H9 (cell line): ENCODE data around the gene RPL29. TPM values are rescaled to one million over a fixed set of nuclear protein-coding genes. Genes with fewer than 3 reads are reported as not detected.

ENCODE experiments used
- DNase-seq: peaks from one replicate; pipeline ENCODE4 v3.0.0-alpha.2; 2017
- H2AFZ ChIP-seq: one replicate; pipeline ENCODE4 v1.6.1; 2013; ENCODE audit warnings: mild to moderate bottlenecking, low read length, control low read depth, moderate library complexity
- H2AK5ac ChIP-seq: 2 replicates; pipeline ENCODE4 v1.6.1; 2013; ENCODE audit warnings: low read length, control low read depth, mixed read lengths; ENCODE audit not compliant: insufficient read length
- H2BK120ac ChIP-seq: one replicate; pipeline ENCODE4 v1.6.1; 2013; ENCODE audit warnings: low read depth, mild to moderate bottlenecking, low read length, control low read depth, inconsistent platforms; ENCODE audit not compliant: poor library complexity, severe bottlenecking
- H2BK12ac ChIP-seq: 2 replicates; pipeline ENCODE4 v1.6.1; 2013; ENCODE audit warnings: low read length, control low read depth, mixed read lengths, low read depth; ENCODE audit not compliant: insufficient read length
- H2BK15ac ChIP-seq: 2 replicates; pipeline ENCODE4 v1.6.1; 2013; ENCODE audit warnings: low read depth, low read length, control low read depth
- H2BK20ac ChIP-seq: one replicate; pipeline ENCODE4 v1.6.1; 2013; ENCODE audit warnings: low read depth, mild to moderate bottlenecking, low read length, control low read depth, inconsistent platforms; ENCODE audit not compliant: poor library complexity, severe bottlenecking
- H2BK5ac ChIP-seq: 2 replicates; pipeline ENCODE4 v1.6.1; 2013; ENCODE audit warnings: low read length, control low read depth, mixed read lengths; ENCODE audit not compliant: insufficient read length
- H3K14ac ChIP-seq: 2 replicates; pipeline ENCODE4 v1.6.1; 2013; ENCODE audit warnings: low read length, control low read depth; ENCODE audit not compliant: insufficient read depth
- H3K18ac ChIP-seq: 2 replicates; pipeline ENCODE4 v1.6.1; 2013; ENCODE audit warnings: low read depth, mild to moderate bottlenecking, mixed read lengths, low read length, control low read depth; ENCODE audit not compliant: insufficient read length
- H3K23ac ChIP-seq: 2 replicates; pipeline ENCODE4 v1.6.1; 2013; ENCODE audit warnings: low read length, control low read depth, mixed read lengths, low read depth; ENCODE audit not compliant: insufficient read length
- H3K23me2 ChIP-seq: 2 replicates; pipeline ENCODE4 v1.6.1; 2013; ENCODE audit warnings: low read depth, mild to moderate bottlenecking, mixed read lengths, low read length, control low read depth; ENCODE audit not compliant: insufficient read length, poor library complexity, severe bottlenecking
- H3K27ac ChIP-seq: 2 replicates; pipeline ENCODE4 v1.5.1; 2013; ENCODE audit warnings: low read length, control low read depth, mixed read lengths, low read depth; ENCODE audit not compliant: insufficient read length
- H3K27me3 ChIP-seq: 2 replicates; pipeline ENCODE4 v1.6.1; 2013; ENCODE audit warnings: low read length, control low read depth, inconsistent platforms; ENCODE audit not compliant: insufficient read depth
- H3K4ac ChIP-seq: 2 replicates; pipeline ENCODE4 v1.6.1; 2013; ENCODE audit warnings: low read depth, mild to moderate bottlenecking, control low read depth, inconsistent platforms, low read length, moderate library complexity
- H3K4me1 ChIP-seq: 2 replicates; pipeline ENCODE4 v1.6.1; 2013; ENCODE audit warnings: low read length, control low read depth, inconsistent platforms; ENCODE audit not compliant: insufficient read depth
- H3K4me2 ChIP-seq: 2 replicates; pipeline ENCODE4 v1.6.1; 2013; ENCODE audit warnings: low read length, control low read depth, mixed read lengths; ENCODE audit not compliant: insufficient read length, insufficient read depth
- H3K56ac ChIP-seq: 2 replicates; pipeline ENCODE4 v1.6.1; 2013; ENCODE audit warnings: low read depth, mild to moderate bottlenecking, mixed read lengths, low read length, control low read depth; ENCODE audit not compliant: insufficient read length
- H3K79me1 ChIP-seq: 2 replicates; pipeline ENCODE4 v1.6.1; 2013; ENCODE audit warnings: low read depth, mild to moderate bottlenecking, moderate library complexity, low read length, control low read depth, inconsistent platforms; ENCODE audit not compliant: insufficient read depth, poor library complexity, severe bottlenecking
- H3K79me2 ChIP-seq: 2 replicates; pipeline ENCODE4 v1.6.1; 2013; ENCODE audit warnings: low read length, control low read depth, inconsistent platforms; ENCODE audit not compliant: insufficient read depth
- H3K9ac ChIP-seq: 2 replicates; pipeline ENCODE4 v1.6.1; 2013; ENCODE audit warnings: low read length, control low read depth, mixed read lengths; ENCODE audit not compliant: insufficient read length; ENCODE audit errors: extremely low read depth
- H3K9me3 ChIP-seq: one replicate; pipeline ENCODE4 v1.6.1; 2013; ENCODE audit warnings: low read depth, low read length, inconsistent platforms; ENCODE audit not compliant: control insufficient read depth
- H3T11ph ChIP-seq: one replicate; pipeline ENCODE4 v1.6.1; 2013; ENCODE audit warnings: mild to moderate bottlenecking, low read length, control low read depth, inconsistent platforms
- H4K20me1 ChIP-seq: one replicate; pipeline ENCODE4 v1.6.1; 2013; ENCODE audit not compliant: control insufficient read depth, insufficient read length, insufficient read depth
- H4K5ac ChIP-seq: 2 replicates; pipeline ENCODE4 v1.6.1; 2013; ENCODE audit warnings: low read depth, mild to moderate bottlenecking, mixed read lengths, low read length, control low read depth; ENCODE audit not compliant: insufficient read length
- H4K8ac ChIP-seq: replicated peaks from 2 replicates; pipeline ENCODE4 v1.6.1; 2013; ENCODE audit warnings: low read length, control low read depth, mixed read lengths, low read depth; ENCODE audit not compliant: insufficient read length
- H4K91ac ChIP-seq: 2 replicates; pipeline ENCODE4 v1.6.1; 2013; ENCODE audit warnings: low read depth, mild to moderate bottlenecking, moderate library complexity, mixed read lengths, low read length, control low read depth; ENCODE audit not compliant: insufficient read length
- H3K27ac Mint-ChIP-seq, 3 experiments: 2 replicates in 2 of 3; 3 replicates in 1 of 3; pipeline ENCODE4 v1.8.0; 2020 to 2021; ENCODE audit warnings: mixed read lengths in 3 of 3, mild to moderate bottlenecking in 1 of 3, moderate library complexity in 1 of 3
- H3K27me3 Mint-ChIP-seq: 2 replicates; pipeline ENCODE4 v1.8.0; 2021; ENCODE audit warnings: low read depth, mild to moderate bottlenecking, moderate library complexity, mixed read lengths
- H3K36me3 Mint-ChIP-seq, 3 experiments: 2 replicates in 2 of 3; 3 replicates in 1 of 3; pipeline ENCODE4 v1.8.0; 2020 to 2021; ENCODE audit warnings: low read depth in 3 of 3, mixed read lengths in 3 of 3; ENCODE audit not compliant: insufficient read depth in 1 of 3
- H3K4me1 Mint-ChIP-seq, 2 experiments: 2 replicates each; pipeline ENCODE4 v1.8.0; 2020; ENCODE audit warnings: mixed read lengths in 2 of 2
- H3K4me3 Mint-ChIP-seq, 2 experiments: 2 replicates in 1 of 2; 3 replicates in 1 of 2; pipeline ENCODE4 v1.8.0; 2020 to 2021; ENCODE audit warnings: mild to moderate bottlenecking in 2 of 2, mixed read lengths in 2 of 2, moderate library complexity in 1 of 2
- H3K9me3 Mint-ChIP-seq, 2 experiments: 2 replicates in 1 of 2; 3 replicates in 1 of 2; pipeline ENCODE4 v1.8.0; 2020; ENCODE audit warnings: mild to moderate bottlenecking in 2 of 2, mixed read lengths in 2 of 2, moderate library complexity in 1 of 2
- CTCF ChIP-seq: fragments of 200-600 bp; sonication (generic); conservative IDR thresholded peaks from 3 replicates; pipeline ENCODE4 v1.8.0; 2021; ENCODE audit warnings: antibody characterized with exemption, mild to moderate bottlenecking
- WGBS: extraction: QIAGEN DNeasy Blood & Tissue Kit; methylation state at CpG from one replicate; pipeline ENCODE4 v1.1.7; 2013; ENCODE audit warnings: missing lambda C conversion rate, low lambda C conversion rate, mixed read lengths; ENCODE audit not compliant: insufficient read length; ENCODE audit errors: extremely low coverage; 5-methylcytosine and 5-hydroxymethylcytosine counted together
- total RNA-seq: library from RNA; stranded (reverse); gene quantifications from 2 replicates; pipeline ENCODE4 v1.2.1, GENCODE V29; 2021

Gene RPL29
- total RNA-seq, 1 experiment from 2014 or later = 1,592 TPM

GRCh38 chr3:52030714-52031310, 35.1 kb upstream of the RPL29 start:
- no peak overlapping the region for H4K5ac ChIP-seq
- Mint-ChIP-seq H3K4me3 (no peak overlapping the region), H3K27ac (no peak overlapping the region), H3K9me3 (no peaks in the 10 kb centered on the region), H3K4me1 (peaks cover 0 to 9% of the 10 kb centered on the region in 2 experiments; a peak in 2 of 4 replicates), H3K36me3 (no peaks in the 10 kb centered on the region), H3K27me3 (peaks cover 2% of the 10 kb centered on the region)
- H3K9me3 ChIP-seq = no peaks in the 10 kb centered on the region
- H2BK20ac ChIP-seq = no peak overlapping the region
- no peak overlapping the region for H3K4me2 ChIP-seq
- no peak overlapping the region for H3K56ac ChIP-seq
- H3K23ac ChIP-seq = no peak overlapping the region
- H2BK120ac ChIP-seq = no peak overlapping the region
- H2BK5ac ChIP-seq = no peak overlapping the region
- H2BK12ac ChIP-seq = no peak overlapping the region
- no peak overlapping the region for H3K18ac ChIP-seq
- no peak for DNase-seq
- no peak overlapping the region for H2BK15ac ChIP-seq
- TF ChIP-seq CTCF = no peak
- H3K79me2 ChIP-seq = no peaks in the 10 kb centered on the region
- no peak overlapping the region for H2AFZ ChIP-seq
- no peak overlapping the region for H3K27ac ChIP-seq
- H3K79me1 ChIP-seq = no peaks in the 10 kb centered on the region
- H3T11ph ChIP-seq = no peak overlapping the region
- no peaks in the 10 kb centered on the region for H4K20me1 ChIP-seq
- no peaks in the 10 kb centered on the region for H3K23me2 ChIP-seq
- H3K14ac ChIP-seq = no peak overlapping the region; the same call in 1 of the 2 replicates
- no peaks in the 10 kb centered on the region for H3K4me1 ChIP-seq
- no peak overlapping the region for H4K8ac ChIP-seq
- no CpG with 5 or more reads among the region's 11 CpGs for WGBS
- no peak overlapping the region for H2AK5ac ChIP-seq
- H3K9ac ChIP-seq = no peak overlapping the region
- no peak overlapping the region for H4K91ac ChIP-seq
- H3K4ac ChIP-seq = no peak overlapping the region
- no peaks in the 10 kb centered on the region for H3K27me3 ChIP-seq
